Trophoblast cell (in vitro differentiated cells and primary cell): ENCODE measurements around the gene CCR2.
"Not testable (repeated sequence)": the region's sequence is repeated elsewhere in the genome, so short reads cannot be mapped to it uniquely, and the experiment has no call there.

Experiments used
- DNase-seq, 2 donors: peaks; one replicate each; pipeline ENCODE4 v3.0.0-alpha.2; 2016
- H2AFZ ChIP-seq: 2 replicates; pipeline ENCODE4 v1.6.1; 2013; ENCODE audit warnings: low read length, moderate library complexity, mild to moderate bottlenecking; ENCODE audit not compliant: insufficient read depth, poor library complexity
- H2AK5ac ChIP-seq: 2 replicates; pipeline ENCODE4 v1.6.1; 2013; ENCODE audit warnings: mild to moderate bottlenecking, low read length
- H2BK120ac ChIP-seq: 2 replicates; pipeline ENCODE4 v1.6.1; 2013; ENCODE audit warnings: low read length, mild to moderate bottlenecking, moderate library complexity; ENCODE audit not compliant: insufficient read depth, poor library complexity
- H2BK12ac ChIP-seq: 2 replicates; pipeline ENCODE4 v1.6.1; 2013; ENCODE audit warnings: mild to moderate bottlenecking, low read length, moderate library complexity
- H2BK5ac ChIP-seq: 2 replicates; pipeline ENCODE4 v1.6.1; 2013; ENCODE audit warnings: low read length, low read depth, moderate library complexity, mild to moderate bottlenecking; ENCODE audit not compliant: poor library complexity
- H3K14ac ChIP-seq: 2 replicates; pipeline ENCODE4 v1.6.1; 2013; ENCODE audit warnings: mild to moderate bottlenecking, low read length
- H3K18ac ChIP-seq: 2 replicates; pipeline ENCODE4 v1.6.1; 2013; ENCODE audit warnings: mild to moderate bottlenecking, low read length
- H3K23ac ChIP-seq: 2 replicates; pipeline ENCODE4 v1.6.1; 2013; ENCODE audit warnings: low read length
- H3K27ac ChIP-seq: 2 replicates; pipeline ENCODE4 v1.5.1; 2013; ENCODE audit warnings: low read depth, mild to moderate bottlenecking, inconsistent platforms, low read length, moderate library complexity
- H3K27me3 ChIP-seq: 2 replicates; pipeline ENCODE4 v1.6.1; 2013; ENCODE audit warnings: inconsistent platforms, mild to moderate bottlenecking, low read length, moderate library complexity; ENCODE audit not compliant: insufficient read depth
- H3K36me3 ChIP-seq, 2 experiments: 1 replicate in 1 of 2; 2 replicates in 1 of 2; pipeline ENCODE4 v1.6.1; 2013; ENCODE audit warnings: low read length in 2 of 2, mild to moderate bottlenecking in 2 of 2, moderate library complexity in 1 of 2; ENCODE audit not compliant: insufficient read depth in 2 of 2, control insufficient read depth in 1 of 2
- H3K4ac ChIP-seq: 2 replicates; pipeline ENCODE4 v1.6.1; 2013; ENCODE audit warnings: low read depth, mild to moderate bottlenecking, low read length, moderate library complexity
- H3K4me1 ChIP-seq, 2 experiments: 1 replicate in 1 of 2; 2 replicates in 1 of 2; pipeline ENCODE4 v1.6.1; 2013; ENCODE audit warnings: low read length in 2 of 2, mild to moderate bottlenecking in 2 of 2, moderate library complexity in 1 of 2; ENCODE audit not compliant: insufficient read depth in 2 of 2, control insufficient read depth in 1 of 2
- H3K4me2 ChIP-seq: 2 replicates; pipeline ENCODE4 v1.6.1; 2013; ENCODE audit warnings: inconsistent platforms, mild to moderate bottlenecking, low read length, moderate library complexity
- H3K4me3 ChIP-seq: 2 replicates; pipeline ENCODE4 v1.5.1; 2013; ENCODE audit warnings: mild to moderate bottlenecking, low read depth, low read length, inconsistent platforms
- H3K79me1 ChIP-seq: one replicate; pipeline ENCODE4 v1.6.1; 2013; ENCODE audit warnings: low read length
- H3K79me2 ChIP-seq: 2 replicates; pipeline ENCODE4 v1.6.1; 2013; ENCODE audit warnings: low read length, mild to moderate bottlenecking; ENCODE audit not compliant: control insufficient read depth, insufficient read depth, poor library complexity
- H3K9ac ChIP-seq: 2 replicates; pipeline ENCODE4 v1.6.1; 2013; ENCODE audit warnings: mild to moderate bottlenecking, low read length
- H3K9me3 ChIP-seq: 2 replicates; pipeline ENCODE4 v1.6.1; 2013; ENCODE audit warnings: low read depth, mild to moderate bottlenecking, control low read depth, inconsistent platforms, low read length; ENCODE audit not compliant: insufficient read depth
- H4K12ac ChIP-seq: 2 replicates; pipeline ENCODE4 v1.6.1; 2013; ENCODE audit warnings: low read depth, mild to moderate bottlenecking, low read length, moderate library complexity
- H4K8ac ChIP-seq: 2 replicates; pipeline ENCODE4 v1.6.1; 2013; ENCODE audit warnings: low read depth, mild to moderate bottlenecking, low read length, moderate library complexity
- H4K91ac ChIP-seq: one replicate; pipeline ENCODE4 v1.6.1; 2013; ENCODE audit warnings: low read depth, mild to moderate bottlenecking, low read length, moderate library complexity
- WGBS: extraction: QIAGEN DNeasy Blood & Tissue Kit; methylation state at CpG from one replicate; pipeline ENCODE4 v1.1.7; 2013; ENCODE audit warnings: missing lambda C conversion rate; ENCODE audit not compliant: insufficient read length, insufficient coverage; ENCODE audit errors: extremely low coverage; 5-methylcytosine and 5-hydroxymethylcytosine counted together

CCR2 gene

GRCh38 chr3:46402902-46403301, 49.0 kb downstream of the CCR2 start:
- not testable (repeated sequence) for H3K79me2 ChIP-seq, H4K12ac ChIP-seq, H3K79me1 ChIP-seq, H3K36me3 ChIP-seq, H2AFZ ChIP-seq, H3K14ac ChIP-seq, H3K9ac ChIP-seq, H3K23ac ChIP-seq, H3K4ac ChIP-seq, H2AK5ac ChIP-seq, H2BK12ac ChIP-seq, DNase-seq, H3K27me3 ChIP-seq, H3K4me2 ChIP-seq, H2BK120ac ChIP-seq, H3K4me1 ChIP-seq, H4K8ac ChIP-seq, H3K4me3 ChIP-seq, H3K9me3 ChIP-seq, H2BK5ac ChIP-seq, H3K27ac ChIP-seq, H3K18ac ChIP-seq, H4K91ac ChIP-seq
- WGBS = no CpG with 5 or more reads among the region's 4 CpGs

DNA sequence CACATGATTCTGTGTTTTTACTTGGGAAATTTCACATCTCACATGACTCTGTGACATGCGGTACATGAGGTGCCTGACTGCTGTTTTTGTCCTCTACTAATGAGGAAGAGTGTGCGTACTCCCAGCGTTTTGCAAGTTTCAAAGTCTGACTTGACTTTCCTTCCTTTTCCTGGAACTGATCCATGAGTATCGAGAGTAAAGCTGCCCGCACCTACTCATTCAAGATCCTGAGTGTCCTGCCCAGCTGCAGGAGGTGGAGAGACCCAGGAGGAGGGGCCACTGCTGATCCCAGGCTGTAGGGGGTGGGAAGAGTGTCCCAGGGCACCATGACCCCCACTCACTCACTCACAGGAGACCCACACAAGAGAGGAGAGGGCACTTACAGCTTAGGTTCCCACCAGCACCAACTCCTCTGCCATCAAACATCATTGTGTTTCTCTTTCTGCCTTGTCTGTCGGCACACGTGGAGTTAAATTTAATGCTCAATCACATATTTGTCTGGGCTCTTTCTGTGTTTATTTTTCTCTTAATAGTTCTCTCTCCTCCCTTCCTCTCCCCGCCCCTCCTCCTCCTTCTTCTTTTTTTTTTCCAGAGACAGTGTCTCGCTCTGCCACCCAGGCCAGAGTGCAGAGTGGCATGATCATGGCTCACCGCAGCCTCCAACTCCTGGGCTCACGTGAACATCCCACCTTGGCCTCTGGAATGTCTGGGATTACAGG, 51.5 kb downstream of the CCR2 start:
- no peak overlapping the region for H4K12ac ChIP-seq
- H3K36me3 ChIP-seq = no peaks in the 10 kb centered on the region
- no peak overlapping the region for H2BK12ac ChIP-seq
- H3K9me3 ChIP-seq = no peaks in the 10 kb centered on the region
- no peaks in the 10 kb centered on the region for H3K79me1 ChIP-seq
- H2AK5ac ChIP-seq = no peak overlapping the region
- H3K18ac ChIP-seq = no peak overlapping the region
- peak in 1 of 2 donors; percentile 59 for DNase-seq
- H3K27ac ChIP-seq = no peak overlapping the region
- no peaks in the 10 kb centered on the region for H3K79me2 ChIP-seq
- no peak overlapping the region for H4K8ac ChIP-seq
- H3K4ac ChIP-seq = no peak overlapping the region
- no peaks in the 10 kb centered on the region for H3K27me3 ChIP-seq
- no peak overlapping the region for H3K4me2 ChIP-seq
- H3K14ac ChIP-seq = no peak overlapping the region
- no peak overlapping the region for H3K4me3 ChIP-seq
- no peak overlapping the region for H4K91ac ChIP-seq
- no peak overlapping the region for H3K9ac ChIP-seq
- no peak overlapping the region for H2AFZ ChIP-seq
- no peak overlapping the region for H2BK120ac ChIP-seq
- H3K4me1 ChIP-seq = peaks cover 0 to 2% of the 10 kb centered on the region in 2 experiments
- no CpG with 5 or more reads among the region's 11 CpGs for WGBS
- H3K23ac ChIP-seq = no peak overlapping the region
- H2BK5ac ChIP-seq = no peak overlapping the region

DNA sequence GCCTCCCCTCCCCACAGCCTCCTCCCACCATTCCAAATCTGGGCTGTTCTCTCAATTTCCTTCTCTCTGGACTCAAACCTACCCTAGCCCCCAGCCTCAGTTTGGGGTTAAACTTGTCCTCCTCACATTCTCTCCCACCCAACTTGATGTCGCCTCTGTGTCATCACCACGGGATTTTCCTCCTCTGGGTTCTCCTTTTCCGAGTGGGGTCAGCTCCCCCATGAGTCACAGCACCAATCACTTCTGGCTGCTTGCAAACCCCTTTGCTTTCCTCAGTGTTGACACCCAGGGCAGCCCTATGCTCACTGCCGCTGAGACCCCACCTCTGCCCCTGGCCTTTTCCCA, 52.5 kb downstream of the CCR2 start:
- no CpG with 5 or more reads among the region's 4 CpGs for WGBS
- peak; percentile 27 to 48 for DNase-seq

GRCh38 chr3:46406788-46407611, 53.1 kb downstream of the CCR2 start, which contains the start of the genes CCR5AS and CCRL2:
Gene CCR5AS (minus strand): TSS chr3:46407066.
Gene CCRL2 (plus strand): TSS chr3:46407259. CDS start chr3:46408080, 821 bp downstream.
- Histone ChIP-seq H3K18ac (no peak within 1 kb of the TSS), H2AFZ (no peak within 1 kb of the TSS), H3K4me1 (peaks cover 0 to 2% of the 10 kb centered on the region in 2 experiments), H3K79me1 (no peaks in the 10 kb centered on the region), H2BK12ac (no peak within 1 kb of the TSS), H3K36me3 (no peaks in the 10 kb centered on the region), H2BK5ac (no peak within 1 kb of the TSS), H3K4ac (no peak within 1 kb of the TSS), H3K27ac (no peak within 1 kb of the TSS), H3K27me3 (no peaks in the 10 kb centered on the region), H4K91ac (no peak within 1 kb of the TSS), H2BK120ac (no peak within 1 kb of the TSS), H4K8ac (no peak within 1 kb of the TSS), H4K12ac (no peak within 1 kb of the TSS), H3K23ac (no peak within 1 kb of the TSS), H3K9me3 (no peaks in the 10 kb centered on the region), H3K9ac (no peak within 1 kb of the TSS), H3K79me2 (no peaks in the 10 kb centered on the region), H3K4me3 (no peak within 1 kb of the TSS), H3K4me2 (no peak within 1 kb of the TSS), H3K14ac (no peak within 1 kb of the TSS), H2AK5ac (no peak within 1 kb of the TSS)
- no CpG with 5 or more reads among the region's 20 CpGs for WGBS
- peak; percentile 28 to 39 for DNase-seq

More for the DNA sequence above, 52.5 kb downstream of the CCR2 start:
- H3K4me1 ChIP-seq = peaks cover 0 to 2% of the 10 kb centered on the region in 2 experiments
- H2AFZ ChIP-seq = no peak overlapping the region
- no peak overlapping the region for H4K12ac ChIP-seq
- H3K4ac ChIP-seq = no peak overlapping the region
- no peak overlapping the region for H3K9ac ChIP-seq
- no peak overlapping the region for H3K4me2 ChIP-seq
- no peak overlapping the region for H3K4me3 ChIP-seq
- H2BK12ac ChIP-seq = no peak overlapping the region
- H2BK5ac ChIP-seq = no peak overlapping the region
- no peak overlapping the region for H4K8ac ChIP-seq
- H3K27me3 ChIP-seq = no peaks in the 10 kb centered on the region
- no peak overlapping the region for H3K14ac ChIP-seq
- H4K91ac ChIP-seq = no peak overlapping the region
- H2AK5ac ChIP-seq = no peak overlapping the region
- H3K79me2 ChIP-seq = no peaks in the 10 kb centered on the region
- H3K9me3 ChIP-seq = no peaks in the 10 kb centered on the region
- H3K18ac ChIP-seq = no peak overlapping the region
- H3K79me1 ChIP-seq = no peaks in the 10 kb centered on the region
- H2BK120ac ChIP-seq = no peak overlapping the region
- no peaks in the 10 kb centered on the region for H3K36me3 ChIP-seq
- H3K23ac ChIP-seq = no peak overlapping the region
- no peak overlapping the region for H3K27ac ChIP-seq
